RPMI7951 (cell line): ENCODE measurements around the gene RNF133. TPM values are rescaled to one million over a fixed set of nuclear protein-coding genes. Genes with fewer than 3 reads are reported as not detected.

ENCODE experiments used
- total RNA-seq: library from RNA; depleted of rRNA; stranded (reverse); fragments of >200 nt; shearing (Covaris generic); gene quantifications from 2 replicates; pipeline ENCODE4 v1.2.3, GENCODE V29; 2014; rRNA removed

The RNF133 gene
- total RNA-seq, 1 experiment from 2014 or later: not detected

Other genes with a start within 250 kb of the RNF133 start
- gene RNF148, start 3.8 kb upstream of the RNF133 start, total RNA-seq: not detected in 2 replicates
- gene CADPS2, start 187.3 kb upstream of the RNF133 start, total RNA-seq: 1.4 and 1.5 TPM in 2 replicates